Measurements from ENCODE around the gene KRTAP16-1.
"Not testable (repeated sequence)": the region's sequence is repeated elsewhere in the genome, so short reads cannot be mapped to it uniquely, and the experiment has no call there.

DNA sequence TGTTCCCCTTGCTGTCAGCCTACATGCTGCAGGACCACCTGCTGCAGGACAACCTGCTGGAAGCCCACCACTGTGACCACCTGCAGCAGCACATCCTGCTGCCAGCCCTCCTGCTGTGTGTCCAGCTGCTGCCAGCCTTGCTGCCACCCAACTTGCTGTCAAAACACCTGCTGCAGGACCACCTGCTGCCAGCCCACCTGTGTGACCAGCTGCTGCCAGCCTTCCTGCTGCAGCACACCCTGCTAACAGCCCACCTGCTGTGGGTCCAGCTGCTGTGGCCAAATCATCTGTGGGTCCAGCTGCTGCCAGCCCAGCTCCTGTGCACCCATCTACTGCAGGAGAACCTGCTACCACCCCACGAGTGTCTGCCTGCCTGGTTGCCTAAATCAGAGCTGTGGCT lies 37.8 kb downstream of the KRTAP16-1 start:
- not testable (repeated sequence) for TF ChIP-seq ELF4 (CRISPR knock-in tag; IDR thresholded peaks at IDR 0.05; ENCODE audit: borderline replicate concordance); ZNF660 (CRISPR knock-in tag; IDR thresholded peaks at IDR 0.05; ENCODE audit: borderline replicate concordance, low read depth); NR2C2 (CRISPR knock-in tag; IDR thresholded peaks at IDR 0.05; ENCODE audit: borderline replicate concordance); SMC3 (IDR thresholded peaks at IDR 0.05; ENCODE audit: low read length); ZNF329 (CRISPR knock-in tag; IDR thresholded peaks at IDR 0.05; ENCODE audit: low read depth); PTBP1 (IDR thresholded peaks at IDR 0.05; ENCODE audit: low read depth, low read length, poor library complexity, severe bottlenecking); CBFB (CRISPR knock-in tag; IDR thresholded peaks at IDR 0.05); CHD4 (IDR thresholded peaks at IDR 0.05; ENCODE audit: borderline replicate concordance, low read length); EP300 (IDR thresholded peaks at IDR 0.05; ENCODE audit: low read depth in 2 of 2, low read length in 2 of 2); EP300 (CRISPR knock-in tag; IDR thresholded peaks at IDR 0.05; ENCODE audit: borderline replicate concordance); FOXP1 (IDR thresholded peaks at IDR 0.05); FOXP1 (CRISPR knock-in tag; IDR thresholded peaks at IDR 0.05); SP1 (IDR thresholded peaks at IDR 0.05); SP1 (CRISPR knock-in tag; IDR thresholded peaks at IDR 0.05)
- TF ChIP-seq, protein P1, sequence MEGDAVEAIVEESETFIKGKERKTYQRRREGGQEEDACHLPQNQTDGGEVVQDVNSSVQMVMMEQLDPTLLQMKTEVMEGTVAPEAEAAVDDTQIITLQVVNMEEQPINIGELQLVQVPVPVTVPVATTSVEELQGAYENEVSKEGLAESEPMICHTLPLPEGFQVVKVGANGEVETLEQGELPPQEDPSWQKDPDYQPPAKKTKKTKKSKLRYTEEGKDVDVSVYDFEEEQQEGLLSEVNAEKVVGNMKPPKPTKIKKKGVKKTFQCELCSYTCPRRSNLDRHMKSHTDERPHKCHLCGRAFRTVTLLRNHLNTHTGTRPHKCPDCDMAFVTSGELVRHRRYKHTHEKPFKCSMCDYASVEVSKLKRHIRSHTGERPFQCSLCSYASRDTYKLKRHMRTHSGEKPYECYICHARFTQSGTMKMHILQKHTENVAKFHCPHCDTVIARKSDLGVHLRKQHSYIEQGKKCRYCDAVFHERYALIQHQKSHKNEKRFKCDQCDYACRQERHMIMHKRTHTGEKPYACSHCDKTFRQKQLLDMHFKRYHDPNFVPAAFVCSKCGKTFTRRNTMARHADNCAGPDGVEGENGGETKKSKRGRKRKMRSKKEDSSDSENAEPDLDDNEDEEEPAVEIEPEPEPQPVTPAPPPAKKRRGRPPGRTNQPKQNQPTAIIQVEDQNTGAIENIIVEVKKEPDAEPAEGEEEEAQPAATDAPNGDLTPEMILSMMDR (CRISPR knock-in tag; IDR thresholded peaks at IDR 0.05): not testable (repeated sequence)
- TF ChIP-seq, protein P2, sequence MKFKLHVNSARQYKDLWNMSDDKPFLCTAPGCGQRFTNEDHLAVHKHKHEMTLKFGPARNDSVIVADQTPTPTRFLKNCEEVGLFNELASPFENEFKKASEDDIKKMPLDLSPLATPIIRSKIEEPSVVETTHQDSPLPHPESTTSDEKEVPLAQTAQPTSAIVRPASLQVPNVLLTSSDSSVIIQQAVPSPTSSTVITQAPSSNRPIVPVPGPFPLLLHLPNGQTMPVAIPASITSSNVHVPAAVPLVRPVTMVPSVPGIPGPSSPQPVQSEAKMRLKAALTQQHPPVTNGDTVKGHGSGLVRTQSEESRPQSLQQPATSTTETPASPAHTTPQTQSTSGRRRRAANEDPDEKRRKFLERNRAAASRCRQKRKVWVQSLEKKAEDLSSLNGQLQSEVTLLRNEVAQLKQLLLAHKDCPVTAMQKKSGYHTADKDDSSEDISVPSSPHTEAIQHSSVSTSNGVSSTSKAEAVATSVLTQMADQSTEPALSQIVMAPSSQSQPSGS (CRISPR knock-in tag; IDR thresholded peaks at IDR 0.05): not testable (repeated sequence)

Measured in HepG2 (cell line).